IPS-18a (cell line): ENCODE results near the gene SIPA1.

Source experiments
- H3K27ac ChIP-seq: one replicate; pipeline ENCODE4 v1.5.1; 2013; ENCODE audit warnings: low read length
- H3K27me3 ChIP-seq: one replicate; pipeline ENCODE4 v1.6.1; 2013; ENCODE audit warnings: mild to moderate bottlenecking, low read length; ENCODE audit not compliant: control insufficient read depth, insufficient read depth
- H3K36me3 ChIP-seq: one replicate; pipeline ENCODE4 v1.6.1; 2013; ENCODE audit warnings: low read depth, low read length; ENCODE audit not compliant: control insufficient read depth
- H3K4me1 ChIP-seq: one replicate; pipeline ENCODE4 v1.6.1; 2013; ENCODE audit warnings: low read depth, low read length; ENCODE audit not compliant: control insufficient read depth
- H3K4me3 ChIP-seq: one replicate; pipeline ENCODE4 v1.5.1; 2013; ENCODE audit warnings: low read length
- H3K9ac ChIP-seq: one replicate; pipeline ENCODE4 v1.6.1; 2013; ENCODE audit warnings: mild to moderate bottlenecking, low read length, moderate library complexity
- H3K9me3 ChIP-seq: one replicate; pipeline ENCODE4 v1.6.1; 2013; ENCODE audit warnings: low read depth, low read length; ENCODE audit not compliant: control insufficient read depth

Gene SIPA1

GRCh38 chr11:65637794-65638419 lies at the start of gene SIPA1:
Gene SIPA1, plus strand, starts transcription at chr11:65638101. Its CDS starts 2,821 bp downstream, at chr11:65640922.
- Histone ChIP-seq H3K36me3 (peaks cover 20% of the 10 kb centered on the region), H3K27ac (peak within 1 kb of the TSS; percentile 39)

GRCh38 chr11:65588199-65589054 lies 49.5 kb upstream of the SIPA1 start:
- H3K9me3 ChIP-seq: no peaks in the 10 kb centered on the region
- H3K9ac ChIP-seq: no peak overlapping the region
- no peak overlapping the region for H3K4me3 ChIP-seq
- peaks cover 33% of the 10 kb centered on the region for H3K27me3 ChIP-seq
- peaks cover 7% of the 10 kb centered on the region for H3K4me1 ChIP-seq
- no peak overlapping the region for H3K27ac ChIP-seq
- no peaks in the 10 kb centered on the region for H3K36me3 ChIP-seq

More at GRCh38 chr11:65637794-65638419, at the start of gene SIPA1:
- Histone ChIP-seq H3K9me3 (no peaks in the 10 kb centered on the region), H3K4me3 (peak within 1 kb of the TSS; percentile 72), H3K9ac (peak within 1 kb of the TSS; percentile 56), H3K27me3 (no peaks in the 10 kb centered on the region), H3K4me1 (peaks cover 15% of the 10 kb centered on the region)

- no peak overlapping the region for H3K4me3 ChIP-seq
- peaks cover 7% of the 10 kb centered on the region for H3K4me1 ChIP-seq
- no peak overlapping the region for H3K27ac ChIP-seq
- peaks cover 43% of the 10 kb centered on the region for H3K27me3 ChIP-seq
- H3K9me3 ChIP-seq: no peaks in the 10 kb centered on the region
- H3K9ac ChIP-seq: no peak overlapping the region
- no peaks in the 10 kb centered on the region for H3K36me3 ChIP-seq
Measured at GRCh38 chr11:65589444-65590239, 48.3 kb upstream of the SIPA1 start.

- no peak overlapping the region for H3K9ac ChIP-seq
- no peak overlapping the region for H3K4me3 ChIP-seq
- H3K27ac ChIP-seq: no peak overlapping the region
- H3K4me1 ChIP-seq: peaks cover 7% of the 10 kb centered on the region
- H3K36me3 ChIP-seq: no peaks in the 10 kb centered on the region
- H3K27me3 ChIP-seq: peaks cover 43% of the 10 kb centered on the region
- no peaks in the 10 kb centered on the region for H3K9me3 ChIP-seq
Measured at GRCh38 chr11:65590240-65590738, 47.6 kb upstream of the SIPA1 start.

GRCh38 chr11:65591939-65592857 lies 45.7 kb upstream of the SIPA1 start:
- no peak overlapping the region for H3K27ac ChIP-seq
- H3K4me3 ChIP-seq: peak overlapping the region; percentile 54
- peaks cover 3% of the 10 kb centered on the region for H3K4me1 ChIP-seq
- no peaks in the 10 kb centered on the region for H3K9me3 ChIP-seq
- no peak overlapping the region for H3K9ac ChIP-seq
- H3K36me3 ChIP-seq: no peaks in the 10 kb centered on the region
- H3K27me3 ChIP-seq: peaks cover 43% of the 10 kb centered on the region

GRCh38 chr11:65592858-65593517 lies 44.9 kb upstream of the SIPA1 start:
- H3K27me3 ChIP-seq: peaks cover 43% of the 10 kb centered on the region
- peak overlapping the region; percentile 54 for H3K4me3 ChIP-seq
- no peak overlapping the region for H3K27ac ChIP-seq
- H3K9me3 ChIP-seq: no peaks in the 10 kb centered on the region
- no peak overlapping the region for H3K9ac ChIP-seq
- H3K4me1 ChIP-seq: peaks cover 3% of the 10 kb centered on the region
- H3K36me3 ChIP-seq: no peaks in the 10 kb centered on the region

- Histone ChIP-seq H3K9ac (no peak overlapping the region), H3K4me1 (peaks cover 3% of the 10 kb centered on the region), H3K4me3 (no peak overlapping the region), H3K9me3 (no peaks in the 10 kb centered on the region), H3K27ac (no peak overlapping the region), H3K36me3 (no peaks in the 10 kb centered on the region), H3K27me3 (peaks cover 43% of the 10 kb centered on the region)
Measured at GRCh38 chr11:65593518-65594414, 44.1 kb upstream of the SIPA1 start.

- Histone ChIP-seq H3K27me3 (peaks cover 40% of the 10 kb centered on the region), H3K27ac (no peak overlapping the region), H3K4me3 (no peak overlapping the region), H3K9me3 (no peaks in the 10 kb centered on the region), H3K36me3 (no peaks in the 10 kb centered on the region), H3K4me1 (peaks cover 3% of the 10 kb centered on the region), H3K9ac (no peak overlapping the region)
Measured at GRCh38 chr11:65595131-65595530, 42.8 kb upstream of the SIPA1 start.

GRCh38 chr11:65595543-65596281 lies 42.2 kb upstream of the SIPA1 start, which contains the start of gene KCNK7:
Gene KCNK7, minus strand, starts transcription at chr11:65595800. Its CDS starts 28 bp downstream, at chr11:65595772.
- H3K9me3 ChIP-seq: no peaks in the 10 kb centered on the region
- no peaks in the 10 kb centered on the region for H3K36me3 ChIP-seq
- H3K27me3 ChIP-seq: peaks cover 34% of the 10 kb centered on the region
- H3K9ac ChIP-seq: no peak within 1 kb of the TSS
- no peak within 1 kb of the TSS for H3K4me3 ChIP-seq
- H3K4me1 ChIP-seq: peaks cover 3% of the 10 kb centered on the region
- H3K27ac ChIP-seq: no peak within 1 kb of the TSS
